Endothelial cell of umbilical vein (primary cell): ENCODE data around the gene TACC3. TPM values are rescaled to one million over a fixed set of nuclear protein-coding genes. Genes with fewer than 3 reads are reported as not detected.

Experiments
- BruUV-seq: library from RNA; stranded (reverse); fragments of 400-500 nt; replicated peaks from 2 replicates; lab custom pipeline; 2021; lab: Mats Ljungman, UMichigan
- CTCF ChIA-PET: fragments of 300-600, 350-600 bp; sonication (Branson Sonifier 250); formaldehyde crosslinking; loops from one replicate; lab custom pipeline; 2021; ENCODE audit warnings: antibody characterized with exemption, inconsistent platforms; lab: Charles Lee
- POLR2A ChIA-PET: fragments of 300-600, 350-600 bp; sonication (Branson Sonifier 250); formaldehyde crosslinking; loops from one replicate; lab custom pipeline; 2021; ENCODE audit warnings: antibody characterized with exemption, inconsistent platforms; lab: Charles Lee
- DNase-seq: peaks from one replicate; pipeline ENCODE4 v3.0.0-alpha.2; 2011; ENCODE audit warnings: low read depth, low spot score
- FAIRE-seq: peaks from 2 replicates; lab custom pipeline; 2011; peaks lifted over from hg19 to GRCh38; lab: Jason Lieb, UNC
- H2AFZ ChIP-seq: 2 replicates; pipeline ENCODE4 v1.6.0; 2012; ENCODE audit warnings: low read depth, low read length, control low read depth, inconsistent platforms
- H3K27ac ChIP-seq: 2 replicates; pipeline ENCODE4 v1.5.1; 2011; ENCODE audit warnings: low read depth, mild to moderate bottlenecking, control low read depth, low read length, moderate library complexity; ENCODE audit not compliant: insufficient read depth
- H3K27me3 ChIP-seq, 2 experiments: 2 replicates each; pipeline versions ENCODE4 v1.6.0 to v1.6.1; 2011; ENCODE audit warnings: low read length in 2 of 2, mixed read lengths in 1 of 2; ENCODE audit not compliant: control insufficient read depth in 2 of 2, insufficient read depth in 2 of 2
- H3K36me3 ChIP-seq, 2 experiments: 2 replicates in 1 of 2; 3 replicates in 1 of 2; pipeline ENCODE4 v1.5.1; 2011; ENCODE audit warnings: low read length in 2 of 2, mild to moderate bottlenecking in 1 of 2, moderate library complexity in 1 of 2; ENCODE audit not compliant: control insufficient read depth in 2 of 2, insufficient read depth in 2 of 2; ENCODE audit errors: extremely low read depth in 1 of 2
- H3K4me1 ChIP-seq: 3 replicates; pipeline ENCODE4 v1.5.1; 2011; ENCODE audit warnings: mild to moderate bottlenecking, low read length; ENCODE audit not compliant: control insufficient read depth, insufficient read depth; ENCODE audit errors: extremely low read depth
- H3K4me2 ChIP-seq: 2 replicates; pipeline ENCODE4 v1.6.1; 2011; ENCODE audit warnings: low read length, control low read depth, mixed read lengths; ENCODE audit not compliant: insufficient read depth
- H3K4me3 ChIP-seq, 3 experiments: fragments of 200-600 bp in 1 of 3; sonication (generic), shearing (Covaris generic) in 1 of 3; replicated peaks in 1 of 3; 2 replicates each; pipeline ENCODE4 v1.5.1; 2011 to 2016; ENCODE audit warnings: control low read depth in 3 of 3, low read length in 3 of 3, mild to moderate bottlenecking in 2 of 3, inconsistent platforms in 1 of 3, low read depth in 1 of 3, moderate library complexity in 1 of 3; ENCODE audit not compliant: insufficient read depth in 1 of 3
- H3K79me2 ChIP-seq: 2 replicates; pipeline ENCODE4 v1.6.0; 2012; ENCODE audit warnings: low read length, inconsistent platforms; ENCODE audit not compliant: control insufficient read depth, insufficient read depth
- H3K9ac ChIP-seq: replicated peaks from 2 replicates; pipeline ENCODE3; 2011; ENCODE audit warnings: low read length, control low read depth; ENCODE audit not compliant: insufficient read depth; ENCODE audit errors: extremely low read depth
- H3K9me1 ChIP-seq: replicated peaks from 3 replicates; pipeline ENCODE4 v1.6.0; 2011; ENCODE audit warnings: mild to moderate bottlenecking, low read length; ENCODE audit not compliant: control insufficient read depth, insufficient read depth; ENCODE audit errors: extremely low read depth
- H3K9me3 ChIP-seq: replicated peaks from 2 replicates; pipeline ENCODE4 v1.5.1; 2012; ENCODE audit warnings: low read length, inconsistent platforms; ENCODE audit not compliant: control insufficient read depth, insufficient read depth
- H4K20me1 ChIP-seq: replicated peaks from 2 replicates; pipeline ENCODE3; 2011; ENCODE audit warnings: mild to moderate bottlenecking, low read length; ENCODE audit not compliant: control insufficient read depth, insufficient read depth; ENCODE audit errors: extremely low read depth
- EZH2 ChIP-seq: IDR thresholded peaks from 2 replicates; pipeline ENCODE4 v1.6.1; 2012; ENCODE audit warnings: borderline replicate concordance, low read depth, mild to moderate bottlenecking, moderate library complexity, low read length, inconsistent platforms; ENCODE audit not compliant: severe bottlenecking
- FOS ChIP-seq: IDR thresholded peaks from 2 replicates; pipeline ENCODE4 v1.6.1; 2011; ENCODE audit warnings: mild to moderate bottlenecking, low read length, moderate library complexity, borderline replicate concordance; ENCODE audit not compliant: insufficient read depth
- GATA2 ChIP-seq: IDR thresholded peaks from 2 replicates; pipeline ENCODE4 v1.7.0; 2011; ENCODE audit warnings: low read depth, mild to moderate bottlenecking, moderate library complexity, mixed read lengths, low read length; ENCODE audit not compliant: insufficient read length, insufficient read depth
- JUN ChIP-seq: IDR thresholded peaks from 2 replicates; pipeline ENCODE4 v1.6.1; 2011; ENCODE audit warnings: borderline replicate concordance, low read depth; ENCODE audit not compliant: insufficient read length, insufficient read depth
- MAX ChIP-seq: IDR thresholded peaks from 2 replicates; pipeline ENCODE4 v1.6.1; 2011; ENCODE audit not compliant: insufficient read depth, insufficient read length
- POLR2A ChIP-seq: IDR thresholded peaks from 2 replicates; pipeline ENCODE4 v1.6.1; 2012; ENCODE audit warnings: low read depth, mild to moderate bottlenecking, control low read depth, low read length
- POLR2AphosphoS5 ChIP-seq: IDR thresholded peaks from 2 replicates; pipeline ENCODE4 v1.6.1; 2012; ENCODE audit warnings: low read depth, mild to moderate bottlenecking, control low read depth, low read length, moderate library complexity; ENCODE audit not compliant: insufficient read depth
- dilution Hi-C: fragments of 300-500 bp; cut with MboI; formaldehyde crosslinking; loops from one replicate; pipeline ENCODE4 v1.15.0; 2019; ENCODE audit warnings: low sequenced_read_pairs; ENCODE audit not compliant: extremely low pct_ligation_motif_present
- intact Hi-C: fragments of 100-400 bp; cut with micrococcal nuclease; formaldehyde crosslinking; loops from one replicate; pipeline ENCODE4 v1.10.0; 2022
- polyA plus RNA-seq, 4 experiments: library from polyadenylated mRNA; depleted of rRNA in 3 of 4; stranded (reverse) in 3 of 4; unstranded in 1 of 4; fragments of >200 nt; gene quantifications; 2 replicates each; pipeline versions ENCODE4 v1.2.1 to v1.2.3, GENCODE V29; 2011 to 2012; ENCODE audit warnings: missing spikeins in 1 of 4
- total RNA-seq: library from RNA; stranded (reverse); gene quantifications from 2 replicates; pipeline ENCODE4 v1.2.3, GENCODE V29; 2021
- TF ChIP-seq, protein P1 (sequence below), 2 donors: IDR thresholded peaks; 1 replicate in 1 of 2; 2 replicates in 1 of 2; pipeline ENCODE4 v1.5.1; 2011; ENCODE audit warnings: low read length in 2 of 2, mild to moderate bottlenecking in 2 of 2, moderate library complexity in 2 of 2, control low read depth in 1 of 2, inconsistent platforms in 1 of 2, low read depth in 1 of 2; ENCODE audit not compliant: insufficient read depth in 1 of 2; ENCODE audit errors: extremely low read depth in 1 of 2

TACC3 gene
- total and polyA plus RNA-seq, 2 donors (not counting 3 experiments of a cell fraction or from before 2014, with no cell fraction given), result 54.5 to 135 TPM

GRCh38 chr4:1717129-1718094 lies 3.9 kb upstream of the TACC3 start:
- DNase-seq (no peak), FAIRE-seq (no peak)
- Histone ChIP-seq H3K79me2 (peaks cover 44% of the 10 kb centered on the region), H3K4me2 (no peak overlapping the region), H2AFZ (no peak overlapping the region), H3K27ac (no peak overlapping the region), H3K9ac (no peak overlapping the region), H3K9me1 (no peaks in the 10 kb centered on the region), H3K4me1 (peaks cover 18% of the 10 kb centered on the region), H3K27me3 (no peaks in the 10 kb centered on the region), H4K20me1 (no peaks in the 10 kb centered on the region), H3K4me3 (no peak overlapping the region), H3K9me3 (no peaks in the 10 kb centered on the region), H3K36me3 (peaks cover 0 to 14% of the 10 kb centered on the region in 2 experiments)
- intact Hi-C loops, result no loop called here
- BruUV-seq, result no TSS peak
- CTCF ChIA-PET, result interaction anchor here (4.6 kb wide), 1 partner anchor 24 kb away, joined by 15 read pairs; no protein-coding TSS in a partner anchor
- TF ChIP-seq JUN (no peak), FOS (no peak), GATA2 (no peak), POLR2AphosphoS5 (no peak), EZH2 (no peak), MAX (no peak), POLR2A (no peak)
- TF ChIP-seq, protein P1, sequence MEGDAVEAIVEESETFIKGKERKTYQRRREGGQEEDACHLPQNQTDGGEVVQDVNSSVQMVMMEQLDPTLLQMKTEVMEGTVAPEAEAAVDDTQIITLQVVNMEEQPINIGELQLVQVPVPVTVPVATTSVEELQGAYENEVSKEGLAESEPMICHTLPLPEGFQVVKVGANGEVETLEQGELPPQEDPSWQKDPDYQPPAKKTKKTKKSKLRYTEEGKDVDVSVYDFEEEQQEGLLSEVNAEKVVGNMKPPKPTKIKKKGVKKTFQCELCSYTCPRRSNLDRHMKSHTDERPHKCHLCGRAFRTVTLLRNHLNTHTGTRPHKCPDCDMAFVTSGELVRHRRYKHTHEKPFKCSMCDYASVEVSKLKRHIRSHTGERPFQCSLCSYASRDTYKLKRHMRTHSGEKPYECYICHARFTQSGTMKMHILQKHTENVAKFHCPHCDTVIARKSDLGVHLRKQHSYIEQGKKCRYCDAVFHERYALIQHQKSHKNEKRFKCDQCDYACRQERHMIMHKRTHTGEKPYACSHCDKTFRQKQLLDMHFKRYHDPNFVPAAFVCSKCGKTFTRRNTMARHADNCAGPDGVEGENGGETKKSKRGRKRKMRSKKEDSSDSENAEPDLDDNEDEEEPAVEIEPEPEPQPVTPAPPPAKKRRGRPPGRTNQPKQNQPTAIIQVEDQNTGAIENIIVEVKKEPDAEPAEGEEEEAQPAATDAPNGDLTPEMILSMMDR (IDR thresholded peaks at IDR 0.05; ENCODE audit: extremely low read depth in 1 of 2, insufficient read depth in 1 of 2, low read depth in 1 of 2, low read length in 2 of 2), result no peak
- POLR2A ChIA-PET, result no interaction called here
- dilution Hi-C loops, result no loop called here
